HG03575 (cell line): ENCODE data around the gene CHFR.

ENCODE experiments used
- ATAC-seq: cut with Tn5 transposase; IDR thresholded peaks from one replicate; pipeline ENCODE4 v1.9.1; 2021; ENCODE audit not compliant: unreplicated experiment, insufficient number of reproducible peaks, low FRiP score; ENCODE audit errors: extremely low read depth

Gene CHFR

GRCh38 chr12:132789099-132789471 lies 98.3 kb downstream of the CHFR start:
- ATAC-seq = no peak

DNA sequence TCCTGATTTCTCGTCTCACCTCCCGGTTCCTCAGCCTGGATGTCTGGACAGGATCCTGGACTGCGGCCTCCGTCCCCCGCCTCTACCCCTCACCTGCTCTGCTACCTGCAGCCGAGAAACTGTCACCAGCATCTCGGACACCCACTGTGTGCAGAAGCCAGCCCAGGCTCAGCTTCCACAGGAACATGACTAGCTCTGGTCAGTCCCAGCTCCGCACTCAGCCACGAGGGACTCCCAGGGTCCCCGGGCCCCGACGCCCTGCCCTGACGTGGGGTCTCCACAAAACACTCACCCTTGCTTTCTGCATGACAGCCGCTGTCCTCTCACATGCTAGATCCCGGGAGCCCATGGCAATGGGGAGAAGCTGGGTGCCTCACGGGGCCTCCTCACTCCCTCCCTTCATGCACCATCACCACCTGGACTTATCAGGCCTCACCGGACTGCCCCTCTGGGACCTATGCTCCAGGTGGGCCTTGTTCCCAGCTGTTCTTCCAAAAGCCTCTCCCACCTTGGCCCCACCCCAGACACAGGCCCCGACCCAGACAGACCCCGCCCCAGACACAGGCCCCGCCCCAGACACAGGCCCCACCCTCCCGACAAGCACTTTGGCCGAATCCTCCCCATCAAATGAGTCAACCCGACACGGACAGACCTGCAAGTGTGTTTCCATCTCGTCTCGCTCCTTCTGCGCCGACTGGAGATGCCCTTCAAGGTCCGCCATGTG lies 98.9 kb downstream of the CHFR start:
- ATAC-seq = no peak

DNA sequence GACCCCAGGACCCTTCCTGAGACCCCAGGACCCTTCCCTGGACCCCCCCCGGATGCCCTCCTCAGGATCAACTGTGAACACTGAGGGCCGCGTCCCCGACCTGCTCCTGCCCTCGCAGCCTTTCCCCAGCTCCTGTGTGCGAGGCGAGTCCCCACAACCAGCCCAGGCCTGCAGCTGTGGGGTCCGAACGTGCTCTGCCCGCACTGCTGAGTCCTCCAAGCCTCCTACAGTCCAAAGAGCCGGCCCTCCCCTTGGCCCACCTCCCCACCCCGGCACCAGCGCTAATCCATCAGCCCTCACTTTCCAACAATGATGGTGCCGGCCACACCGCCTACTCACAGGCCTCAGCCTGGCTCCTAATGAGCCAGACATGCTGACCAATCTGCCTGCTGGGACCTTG lies 99.5 kb downstream of the CHFR start:
- ATAC-seq = no peak

DNA sequence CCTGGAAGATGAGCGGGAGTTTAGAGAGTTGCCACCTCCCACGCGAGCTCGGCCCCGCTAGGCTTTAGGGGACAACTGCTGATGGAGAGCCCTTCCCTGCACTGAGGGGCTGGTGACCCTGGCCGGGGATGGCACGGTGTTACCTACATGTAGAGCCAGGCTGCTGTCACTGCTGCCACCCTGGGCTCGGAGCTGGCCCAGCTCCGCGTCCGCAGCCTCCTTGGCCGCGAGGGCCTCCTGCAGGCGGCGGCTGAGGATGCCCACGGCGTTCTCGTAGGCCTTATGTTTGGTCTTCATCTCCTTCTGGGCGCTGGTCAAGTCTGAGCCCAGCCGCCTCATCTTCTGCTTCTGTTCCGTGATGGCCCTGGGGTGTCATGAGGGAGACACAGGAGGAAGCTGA lies 101.2 kb downstream of the CHFR start:
- no peak for ATAC-seq

DNA sequence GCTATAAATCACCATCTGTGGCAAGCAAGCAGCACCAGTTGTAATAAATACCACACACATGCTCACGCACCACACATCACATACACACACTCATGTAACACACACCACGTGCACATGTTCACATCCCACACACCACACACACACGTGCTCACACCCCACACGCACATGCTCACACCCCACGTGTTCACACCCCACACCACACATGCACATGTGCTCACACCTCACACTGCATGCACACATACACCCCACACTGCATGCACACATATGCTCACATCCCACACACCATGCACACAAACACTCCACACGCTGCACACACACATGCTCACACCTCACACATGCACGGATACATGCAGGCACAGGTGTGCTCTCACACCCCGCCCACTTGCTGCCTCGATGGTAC lies 102.8 kb downstream of the CHFR start:
- ATAC-seq = no peak

DNA sequence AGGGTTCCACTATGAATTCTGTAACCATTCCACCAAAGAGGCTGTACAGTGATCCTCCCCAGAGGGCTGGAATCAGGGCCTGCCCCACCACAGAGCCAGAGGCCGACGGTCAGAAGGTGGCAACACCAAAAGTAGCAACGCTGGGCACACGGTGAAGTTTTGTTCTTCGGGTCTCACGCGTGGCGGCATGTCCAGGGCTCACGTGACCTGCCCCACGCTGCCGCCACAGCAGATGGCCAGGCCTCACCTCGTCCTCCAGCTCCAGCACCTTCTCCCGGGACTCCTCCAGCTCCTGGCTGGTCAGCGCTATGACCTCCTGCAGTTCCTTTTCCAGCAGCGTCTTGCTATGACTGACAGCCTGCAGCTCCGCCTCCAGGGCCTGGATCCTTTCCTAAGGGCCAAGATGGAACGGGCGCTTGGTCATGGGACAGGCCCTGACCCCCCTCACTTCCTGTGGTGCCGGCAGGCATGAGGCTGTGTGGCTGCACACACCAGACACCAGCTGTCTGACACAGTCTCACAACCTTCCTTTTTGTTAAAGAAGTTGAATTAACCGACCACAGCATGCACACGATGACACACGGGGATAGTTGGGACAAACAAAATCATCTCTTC lies 103.4 kb downstream of the CHFR start:
- no peak for ATAC-seq
